Measurements from ENCODE around the gene DAB1.

DNA sequence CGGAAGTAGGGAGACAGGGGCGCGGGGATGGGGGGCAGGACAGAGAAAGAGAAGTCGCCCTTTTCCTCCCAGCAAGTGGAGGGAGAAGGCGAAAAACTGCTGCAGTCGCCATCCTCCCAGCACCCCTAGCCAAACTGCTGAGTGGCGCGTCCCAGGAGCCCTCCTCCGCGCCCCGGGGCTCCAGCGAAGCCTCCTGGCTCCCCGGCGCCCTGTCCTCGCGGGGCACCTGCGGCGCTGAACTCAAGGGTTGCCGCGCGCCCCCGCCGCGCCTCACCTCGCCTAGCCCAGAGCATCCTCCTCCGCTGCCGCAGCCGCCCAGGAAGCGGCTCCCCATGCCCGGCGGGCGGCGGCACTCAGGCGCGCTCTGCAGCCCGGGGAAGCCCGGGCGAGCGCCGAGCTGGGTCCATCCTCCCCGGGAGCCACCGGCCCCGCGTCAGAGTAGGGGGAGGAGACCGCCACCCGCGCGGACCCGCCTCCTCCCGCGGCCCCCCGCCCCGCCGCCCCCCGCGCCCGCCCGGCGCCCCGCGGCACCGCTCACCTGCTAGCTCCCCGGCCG is at the start of gene DAB1:
- TF ChIP-seq YY1 (IDR thresholded peaks at IDR 0.05; ENCODE audit: insufficient read depth, insufficient read length) (no peak), ZNF274 (IDR thresholded peaks at IDR 0.05; ENCODE audit: low read depth, low read length) (no peak)
